SH-SY5Y (cell line): ENCODE measurements around the gene SPACA4.

Experiments
- GATA2 ChIP-seq: IDR thresholded peaks from 2 replicates; pipeline ENCODE4 v1.6.1; 2011; ENCODE audit warnings: mild to moderate bottlenecking, low read depth, low read length
- GATA3 ChIP-seq: IDR thresholded peaks from 2 replicates; pipeline ENCODE4 v1.6.1; 2011; ENCODE audit warnings: low read depth, mild to moderate bottlenecking, low read length, moderate library complexity

DNA sequence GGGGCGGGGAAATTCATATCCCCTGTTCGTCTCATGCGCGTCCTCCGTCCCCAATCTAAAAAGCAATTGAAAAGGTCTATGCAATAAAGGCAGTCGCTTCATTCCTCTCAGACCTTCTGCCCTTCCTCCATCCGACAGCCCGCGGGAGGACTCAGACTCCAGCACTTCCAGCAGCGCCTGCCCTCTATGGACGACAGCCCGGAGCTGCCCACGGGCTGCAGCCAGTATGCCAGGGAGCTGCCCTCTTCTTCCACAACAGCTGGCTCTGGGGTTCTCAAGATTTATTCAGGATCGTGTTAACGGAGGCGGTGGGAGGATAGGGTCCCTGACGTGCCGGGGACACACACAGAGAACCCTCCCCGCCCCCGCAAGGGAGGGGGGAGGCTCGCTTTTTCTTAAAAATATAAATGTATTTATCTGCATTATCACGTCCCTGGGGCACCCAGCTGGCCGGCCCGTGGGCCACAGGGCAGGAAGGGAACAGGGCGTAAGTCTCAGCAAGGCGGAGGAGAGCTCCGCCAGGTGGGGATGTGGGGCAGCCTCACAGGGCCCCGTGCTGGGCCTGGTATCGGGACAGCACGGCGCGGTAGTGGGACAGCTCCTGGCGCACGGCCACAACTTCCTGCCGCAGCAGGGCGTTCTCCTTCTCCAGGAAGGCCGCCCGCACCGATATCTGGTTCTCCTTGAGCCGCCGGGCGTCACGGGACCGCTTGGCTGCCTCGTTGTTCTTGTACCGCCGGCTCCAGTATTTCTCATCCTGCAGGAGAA is 23.9 kb downstream of the SPACA4 start:
- no peak for TF ChIP-seq GATA2
- TF ChIP-seq GATA3 = no peak
